Activated T-cell treated with anti-CD3 and anti-CD28 coated beads for 24 hours (primary cell): ENCODE data around the gene POLR1E.
"Not testable (repeated sequence)": the region's sequence is repeated elsewhere in the genome, so short reads cannot be mapped to it uniquely, and the experiment has no call there.

Experiments
- DNase-seq: peaks from one replicate; pipeline ENCODE4 v3.0.0-alpha.2; 2020; ENCODE audit warnings: low read depth

The POLR1E gene

GRCh38 chr9:37504605-37505004 lies 18.9 kb downstream of the POLR1E start:
- no peak for DNase-seq

GRCh38 chr9:37507566-37508134 lies 21.9 kb downstream of the POLR1E start:
- no peak for DNase-seq

GRCh38 chr9:37508135-37508833 lies 22.5 kb downstream of the POLR1E start:
- DNase-seq: no peak

GRCh38 chr9:37508834-37509206 lies 23.1 kb downstream of the POLR1E start:
- no peak for DNase-seq

GRCh38 chr9:37509536-37509935 lies 23.8 kb downstream of the POLR1E start:
- no peak for DNase-seq

- not testable (repeated sequence) for DNase-seq
Observed at GRCh38 chr9:37510053-37510452, 24.3 kb downstream of the POLR1E start.

- no peak for DNase-seq
Observed at GRCh38 chr9:37511016-37512010, 25.6 kb downstream of the POLR1E start.

- no peak for DNase-seq
Observed at GRCh38 chr9:37512437-37512836, 26.7 kb downstream of the POLR1E start.

GRCh38 chr9:37514415-37514814 lies 28.7 kb downstream of the POLR1E start:
- not testable (repeated sequence) for DNase-seq

- no peak for DNase-seq
Observed at GRCh38 chr9:37514999-37515398, 29.3 kb downstream of the POLR1E start.

- no peak for DNase-seq
Observed at GRCh38 chr9:37515620-37516258, 30.0 kb downstream of the POLR1E start.

- DNase-seq: no peak
Observed at GRCh38 chr9:37517923-37518322, 32.2 kb downstream of the POLR1E start.

GRCh38 chr9:37520641-37521040 lies 34.9 kb downstream of the POLR1E start:
- no peak for DNase-seq

GRCh38 chr9:37521111-37521510 lies 35.4 kb downstream of the POLR1E start:
- no peak for DNase-seq

- DNase-seq: no peak
Observed at GRCh38 chr9:37522971-37523370, 37.2 kb downstream of the POLR1E start.

- DNase-seq: no peak
Observed at GRCh38 chr9:37523916-37524315, 38.2 kb downstream of the POLR1E start.

GRCh38 chr9:37528652-37529471 lies 43.1 kb downstream of the POLR1E start:
- peak; percentile 66 for DNase-seq

GRCh38 chr9:37531699-37532098 lies 46.0 kb downstream of the POLR1E start:
- DNase-seq: no peak

- DNase-seq: no peak
Observed at GRCh38 chr9:37534412-37534811, 48.7 kb downstream of the POLR1E start.

GRCh38 chr9:37534901-37535300 lies 49.2 kb downstream of the POLR1E start:
- DNase-seq: no peak

- no peak for DNase-seq
Observed at GRCh38 chr9:37538099-37538498, 52.4 kb downstream of the POLR1E start.
